HEK293 (cell line): ENCODE data around the gene CLMN.
A peak's percentile ranks its signal among the peaks of the same experiment; 100 is the strongest.

Experiments
- AEBP2 ChIP-seq: fragments of 450-650 bp; formaldehyde crosslinking; IDR thresholded peaks from 2 replicates; pipeline ENCODE4 v1.5.1; 2016; ENCODE audit warnings: missing biosample characterization, missing genetic modification characterization, borderline replicate concordance
- ATF2 ChIP-seq: fragments of 450-650 bp; formaldehyde crosslinking; IDR thresholded peaks from 2 replicates; pipeline ENCODE4 v1.5.1; 2016; ENCODE audit warnings: missing biosample characterization, missing genetic modification characterization, low read depth
- EGR2 ChIP-seq: fragments of 450-650 bp; formaldehyde crosslinking; IDR thresholded peaks from 2 replicates; pipeline ENCODE4 v1.5.1; 2016; ENCODE audit warnings: low read depth, missing biosample characterization, missing genetic modification characterization
- FEZF1 ChIP-seq: fragments of 450-650 bp; formaldehyde crosslinking; IDR thresholded peaks from 2 replicates; pipeline ENCODE4 v1.5.1; 2016; ENCODE audit warnings: missing biosample characterization, missing genetic modification characterization
- PATZ1 ChIP-seq: fragments of 450-650 bp; formaldehyde crosslinking; IDR thresholded peaks from 2 replicates; pipeline ENCODE4 v1.5.1; 2016; ENCODE audit warnings: missing biosample characterization, missing genetic modification characterization
- PRDM10 ChIP-seq: fragments of 450-650 bp; formaldehyde crosslinking; IDR thresholded peaks from 2 replicates; pipeline ENCODE4 v1.5.1; 2016; ENCODE audit warnings: missing biosample characterization, missing genetic modification characterization
- WT1 ChIP-seq: fragments of 450-650 bp; formaldehyde crosslinking; IDR thresholded peaks from 2 replicates; pipeline ENCODE4 v1.5.1; 2016; ENCODE audit warnings: missing biosample characterization, missing genetic modification characterization
- ZNF10 ChIP-seq: fragments of 450-650 bp; formaldehyde crosslinking; IDR thresholded peaks from 2 replicates; pipeline ENCODE4 v1.5.1; 2017; ENCODE audit warnings: missing biosample characterization, missing genetic modification characterization
- ZNF2 ChIP-seq: fragments of 450-650 bp; formaldehyde crosslinking; IDR thresholded peaks from 2 replicates; pipeline ENCODE4 v1.5.1; 2016; ENCODE audit warnings: missing biosample characterization, missing genetic modification characterization
- ZNF24 ChIP-seq: fragments of 450-650 bp; formaldehyde crosslinking; IDR thresholded peaks from 2 replicates; pipeline ENCODE4 v1.5.1; 2016; ENCODE audit warnings: missing biosample characterization, missing genetic modification characterization
- ZNF302 ChIP-seq: fragments of 450-650 bp; formaldehyde crosslinking; IDR thresholded peaks from 2 replicates; pipeline ENCODE4 v1.5.1; 2016; ENCODE audit warnings: missing biosample characterization, missing genetic modification characterization, low read depth
- ZNF362 ChIP-seq: fragments of 450-650 bp; formaldehyde crosslinking; IDR thresholded peaks from 2 replicates; pipeline ENCODE4 v1.5.1; 2016; ENCODE audit warnings: missing biosample characterization, missing genetic modification characterization
- ZNF398 ChIP-seq: fragments of 450-650 bp; formaldehyde crosslinking; IDR thresholded peaks from 2 replicates; pipeline ENCODE4 v1.5.1; 2017; ENCODE audit warnings: missing biosample characterization, missing genetic modification characterization
- ZNF423 ChIP-seq: fragments of 450-650 bp; formaldehyde crosslinking; IDR thresholded peaks from 2 replicates; pipeline ENCODE4 v1.5.1; 2016; ENCODE audit warnings: missing biosample characterization, missing genetic modification characterization
- ZNF518A ChIP-seq: fragments of 450-650 bp; formaldehyde crosslinking; conservative IDR thresholded peaks from 2 replicates; pipeline ENCODE4 v1.5.1; 2016; ENCODE audit warnings: low read depth, missing biosample characterization, missing genetic modification characterization
- ZNF600 ChIP-seq: fragments of 450-650 bp; formaldehyde crosslinking; IDR thresholded peaks from 2 replicates; pipeline ENCODE4 v1.5.1; 2016; ENCODE audit warnings: missing biosample characterization, missing genetic modification characterization
- ZNF639 ChIP-seq: fragments of 450-650 bp; formaldehyde crosslinking; IDR thresholded peaks from 2 replicates; pipeline ENCODE4 v1.5.1; 2016; ENCODE audit warnings: missing biosample characterization, missing genetic modification characterization
- ZSCAN4 ChIP-seq: fragments of 450-650 bp; formaldehyde crosslinking; IDR thresholded peaks from 2 replicates; pipeline ENCODE4 v1.5.1; 2017; ENCODE audit warnings: missing biosample characterization, missing genetic modification characterization

CLMN gene

GRCh38 chr14:95227279-95227860, 92.3 kb downstream of the CLMN start (continued):
- TF ChIP-seq ZNF10 (tag by site-specific recombination) = 0 out of 2 replicates have a peak, but pooled peaks have one; percentile 36
- no peak for TF ChIP-seq ZNF2 (tag by site-specific recombination)
- peak; percentile 92 for TF ChIP-seq PRDM10 (tag by site-specific recombination)
- TF ChIP-seq ZNF639 (tag by site-specific recombination) = no peak
- peak; percentile 34; the same call in 1 of the 2 replicates for TF ChIP-seq EGR2 (tag by site-specific recombination)
- TF ChIP-seq ZNF362 (tag by site-specific recombination) = no peak
- TF ChIP-seq ZNF398 (tag by site-specific recombination) = peak; percentile 52
- peak; percentile 82 for TF ChIP-seq ZNF600 (tag by site-specific recombination)
- peak; percentile 69; the same call in 1 of the 2 replicates for TF ChIP-seq PATZ1 (tag by site-specific recombination)
- TF ChIP-seq AEBP2 (tag by site-specific recombination) = no peak
- TF ChIP-seq WT1 = peak; percentile 42; the same call in 1 of the 2 replicates
- no peak for TF ChIP-seq ZNF302 (tag by site-specific recombination)
- no peak for TF ChIP-seq ZSCAN4 (tag by site-specific recombination)
- 0 out of 2 replicates have a peak, but pooled peaks have one; percentile 33 for TF ChIP-seq ZNF423 (tag by site-specific recombination)
- no peak for TF ChIP-seq ZNF518A (tag by site-specific recombination)
- no peak for TF ChIP-seq ATF2 (tag by site-specific recombination)
- peak; percentile 91 for TF ChIP-seq FEZF1 (tag by site-specific recombination)
- TF ChIP-seq ZNF24 = 0 out of 2 replicates have a peak, but pooled peaks have one; percentile 25
